Muscle of arm (tissue), 14 donors: Measurements from ENCODE around the gene SAMD1. TPM values are rescaled to one million over a fixed set of nuclear protein-coding genes. Genes with fewer than 3 reads are reported as not detected.

Experiments
- DNase-seq: peaks from one replicate; pipeline ENCODE4 v3.0.0-alpha.2; 2013
- long read RNA-seq, 11 donors: transcript quantifications; one replicate each; lab custom pipeline, GENCODE V29; 2026
- polyA plus RNA-seq, 12 donors: library from polyadenylated mRNA; unstranded; fragments of 120-200 nt; gene quantifications; one replicate each; pipeline ENCODE4 v1.2.1, GENCODE V29; 2013; ENCODE audit not compliant: insufficient read length in 12 of 12

The SAMD1 gene
- 10 to 100 TPM in 11 of 12 donors, not detected in 1; 24.7 to 61.1 (median 39.3) TPM for polyA plus RNA-seq
- long read RNA-seq, donor 1, transcript SAMD1-202 (5 exons, 2,164 nt), result major isoform, 15 of 22 reads
- long read RNA-seq, donor 1, partial matches to known transcripts, result 6 of 22 reads
- long read RNA-seq, donor 1, other reads (novel, unspliced or antisense), result 0 of 22 reads
- long read RNA-seq, donor 2, transcript SAMD1-202 (5 exons, 2,164 nt), result major isoform, 13 of 14 reads
- long read RNA-seq, donor 2, partial matches to known transcripts, result 0 of 14 reads
- long read RNA-seq, donor 2, other reads (novel, unspliced or antisense), result 0 of 14 reads
- long read RNA-seq, donor 3, transcript SAMD1-202 (5 exons, 2,164 nt), result major isoform, 9 of 9 reads
- long read RNA-seq, donor 3, partial matches to known transcripts, result 0 of 9 reads
- long read RNA-seq, donor 3, other reads (novel, unspliced or antisense), result 0 of 9 reads
- long read RNA-seq, donor 4, transcript SAMD1-202 (5 exons, 2,164 nt), result major isoform, 6 of 6 reads
- long read RNA-seq, donor 4, partial matches to known transcripts, result 0 of 6 reads
- long read RNA-seq, donor 4, other reads (novel, unspliced or antisense), result 0 of 6 reads
- long read RNA-seq, donor 5, transcript SAMD1-202 (5 exons, 2,164 nt), result major isoform, 22 of 29 reads
- long read RNA-seq, donor 5, partial matches to known transcripts, result 0 of 29 reads
- long read RNA-seq, donor 5, other reads (novel, unspliced or antisense), result 7 of 29 reads
- long read RNA-seq, donor 6, partial matches to known transcripts, result 0 of 4 reads
- long read RNA-seq, donor 6, other reads (novel, unspliced or antisense), result 0 of 4 reads
- long read RNA-seq, donor 7, transcript SAMD1-202 (5 exons, 2,164 nt), result major isoform, 6 of 7 reads
- long read RNA-seq, donor 7, partial matches to known transcripts, result 0 of 7 reads
- long read RNA-seq, donor 7, other reads (novel, unspliced or antisense), result 0 of 7 reads
- long read RNA-seq, donor 8, transcript SAMD1-202 (5 exons, 2,164 nt), result major isoform, 32 of 32 reads
- long read RNA-seq, donor 8, partial matches to known transcripts, result 0 of 32 reads
- long read RNA-seq, donor 8, other reads (novel, unspliced or antisense), result 0 of 32 reads
- long read RNA-seq, donor 9, transcript SAMD1-202 (5 exons, 2,164 nt), result major isoform, 9 of 9 reads
- long read RNA-seq, donor 9, partial matches to known transcripts, result 0 of 9 reads
- long read RNA-seq, donor 9, other reads (novel, unspliced or antisense), result 0 of 9 reads
- long read RNA-seq, donor 10, transcript SAMD1-202 (5 exons, 2,164 nt), result major isoform, 7 of 7 reads
- long read RNA-seq, donor 10, partial matches to known transcripts, result 0 of 7 reads
- long read RNA-seq, donor 10, other reads (novel, unspliced or antisense), result 0 of 7 reads
- long read RNA-seq, donor 11, transcript SAMD1-202 (5 exons, 2,164 nt), result major isoform, 12 of 13 reads
- long read RNA-seq, donor 11, partial matches to known transcripts, result 0 of 13 reads
- long read RNA-seq, donor 11, other reads (novel, unspliced or antisense), result 0 of 13 reads

DNA sequence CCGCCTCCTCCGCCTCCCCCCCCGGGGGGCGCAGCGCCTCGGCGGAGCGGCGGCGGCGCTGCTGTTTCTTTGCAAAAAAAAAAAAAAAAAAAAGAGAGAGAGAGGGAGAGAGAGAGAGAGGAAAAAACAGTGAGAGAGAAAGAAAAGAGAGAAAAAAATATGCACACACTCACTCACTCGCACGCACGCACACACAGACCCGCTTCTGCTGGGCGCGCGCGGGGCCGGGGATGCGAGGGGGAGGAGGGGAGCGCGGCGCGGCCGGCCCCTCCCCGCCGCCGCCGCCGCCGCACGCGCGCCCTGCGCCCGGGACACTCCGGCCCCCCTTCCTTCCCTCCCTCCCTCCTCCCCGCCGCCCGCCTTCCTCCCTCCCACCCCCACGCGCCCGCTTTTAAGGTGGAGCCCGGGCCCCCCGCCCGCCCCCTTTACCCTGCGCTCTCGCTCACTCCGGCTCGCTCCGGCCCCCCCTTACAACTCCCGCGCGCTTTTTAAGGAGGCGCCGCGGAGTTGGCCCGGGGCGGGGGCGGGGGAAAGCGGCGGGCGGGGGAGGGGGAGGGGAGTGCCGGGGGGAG, at the start of gene SAMD1:
TSS of gene SAMD1 (minus strand) at position 243 of the 572 bp plus-strand sequence.
- DNase-seq, result peak; percentile 91

GRCh38 chr19:14139944-14140343, 49.4 kb upstream of the SAMD1 start:
- DNase-seq, result no peak

GRCh38 chr19:14138576-14139265, 48.2 kb upstream of the SAMD1 start:
- no peak for DNase-seq

DNA sequence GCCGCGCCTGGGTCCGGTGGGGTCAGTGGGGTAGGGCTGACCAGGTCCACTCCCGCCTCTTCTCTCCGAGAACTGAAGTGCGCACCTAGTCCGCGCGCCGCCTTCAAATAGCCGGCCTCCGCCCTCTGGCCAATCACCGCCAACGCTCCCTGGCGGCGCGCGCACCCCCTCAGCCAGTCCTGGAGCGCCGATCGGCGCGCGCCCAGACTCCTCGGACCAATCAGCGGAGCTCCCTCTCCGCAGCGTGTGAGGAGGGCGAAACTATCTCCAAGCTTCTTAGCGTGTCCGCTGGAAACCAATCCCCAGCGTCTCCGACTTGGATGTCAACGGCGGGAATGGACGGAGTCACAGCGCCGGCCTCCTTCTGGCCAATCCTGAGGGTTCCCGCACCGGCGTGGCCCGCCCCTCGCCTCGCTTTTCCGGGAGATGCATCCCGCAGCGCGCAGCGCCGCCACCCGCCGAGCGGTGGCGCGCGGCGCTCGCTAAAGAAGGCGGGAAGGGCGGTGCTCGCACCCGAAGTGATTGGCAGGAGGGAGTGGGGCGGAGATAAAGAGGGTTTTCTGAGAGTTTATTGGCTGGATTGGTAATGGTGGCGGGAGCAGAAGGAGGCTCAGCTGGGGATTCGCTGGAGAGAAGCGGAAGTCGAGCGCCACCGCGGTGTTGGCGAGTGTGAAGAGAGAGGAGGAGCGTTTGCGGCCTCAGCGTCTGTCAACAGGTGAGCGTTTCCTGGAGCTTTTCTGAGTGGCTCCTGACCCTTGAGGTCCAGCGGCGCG, 46.1 kb upstream of the SAMD1 start, which contains the start of gene ASF1B:
TSS of gene ASF1B (minus strand) at position 81 of the 773 bp plus-strand sequence. CDS start 133 bp downstream, outside the sequence.
- DNase-seq, result peak; percentile 99

DNA sequence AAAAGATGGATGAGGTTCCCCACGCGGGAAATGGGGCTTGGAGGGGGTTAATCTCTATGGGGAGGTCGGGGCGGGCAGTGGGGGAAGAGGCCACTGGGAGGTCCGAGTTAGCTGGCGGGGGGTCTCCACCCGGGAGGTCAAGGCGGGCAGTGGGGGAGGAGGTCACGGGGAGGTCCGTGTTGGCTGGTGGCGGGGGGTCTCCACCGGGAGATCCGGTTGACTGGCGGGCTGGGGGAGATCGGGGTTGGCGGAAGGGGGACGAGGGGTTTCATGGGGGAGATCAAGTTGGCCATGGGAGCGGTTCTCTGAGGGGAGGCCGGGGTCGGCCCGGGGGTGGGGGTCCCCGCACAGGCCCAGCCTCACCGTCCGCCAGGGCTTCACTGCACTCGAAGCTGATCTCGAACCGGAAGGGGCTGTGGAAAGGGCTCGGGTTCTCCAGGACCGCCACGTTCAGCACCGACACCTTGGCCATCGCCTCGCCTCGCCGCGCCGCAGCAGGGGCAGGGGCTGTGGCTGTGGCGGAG, 45.5 kb upstream of the SAMD1 start:
- no peak for DNase-seq

DNA sequence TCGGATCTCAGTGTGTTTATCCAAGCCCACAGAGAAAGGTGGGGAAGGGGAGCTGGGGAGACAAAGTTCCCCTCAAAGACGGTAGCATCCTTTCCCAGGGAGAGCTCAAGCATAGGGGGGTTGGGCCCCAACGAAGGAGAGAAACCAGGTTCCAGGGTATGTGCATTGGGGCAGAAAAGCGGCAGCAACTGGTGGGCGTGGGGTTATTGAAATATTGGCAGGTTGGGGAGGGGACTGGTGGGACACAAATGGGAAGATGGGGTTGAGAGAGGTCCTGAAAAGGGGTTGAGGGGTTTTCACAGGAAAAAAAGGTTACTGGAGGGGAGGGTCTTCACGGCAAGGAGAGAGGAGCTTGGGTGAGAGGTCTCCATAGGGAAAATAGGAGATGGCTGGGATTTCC, 44.8 kb upstream of the SAMD1 start:
- DNase-seq, result no peak

DNA sequence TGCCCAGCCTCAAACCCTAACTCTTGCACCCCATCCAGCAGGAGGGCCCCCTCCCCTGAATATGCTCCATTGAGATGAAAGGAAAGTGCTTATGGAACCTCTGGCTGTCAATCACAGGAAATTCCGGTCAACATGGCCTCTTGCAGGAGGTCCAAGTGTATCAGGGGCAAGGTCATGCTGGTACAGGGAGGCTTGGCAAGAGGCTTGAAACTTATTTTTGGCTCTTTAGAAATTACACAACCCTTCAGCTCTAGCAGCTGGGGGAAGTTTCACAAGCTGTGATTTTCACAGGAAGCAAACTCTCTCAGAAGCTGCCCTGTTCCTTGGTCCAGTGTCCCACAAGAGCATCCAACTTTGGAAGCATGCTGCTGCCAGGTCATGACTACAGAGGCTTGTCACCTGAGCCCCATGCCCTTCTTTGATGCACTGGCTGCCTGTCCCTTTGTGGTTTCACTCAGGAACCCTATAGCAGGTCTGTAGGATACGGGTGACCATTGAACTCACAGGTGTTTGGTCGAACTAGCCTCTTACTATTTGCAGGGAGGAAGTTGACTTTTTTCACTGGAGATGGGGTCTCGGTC, 37.5 kb upstream of the SAMD1 start:
- DNase-seq, result no peak

- DNase-seq, result no peak
Measured at GRCh38 chr19:14127176-14127575, 36.6 kb upstream of the SAMD1 start.

- DNase-seq, result no peak
Measured at GRCh38 chr19:14122924-14123323, 32.4 kb upstream of the SAMD1 start.

DNA sequence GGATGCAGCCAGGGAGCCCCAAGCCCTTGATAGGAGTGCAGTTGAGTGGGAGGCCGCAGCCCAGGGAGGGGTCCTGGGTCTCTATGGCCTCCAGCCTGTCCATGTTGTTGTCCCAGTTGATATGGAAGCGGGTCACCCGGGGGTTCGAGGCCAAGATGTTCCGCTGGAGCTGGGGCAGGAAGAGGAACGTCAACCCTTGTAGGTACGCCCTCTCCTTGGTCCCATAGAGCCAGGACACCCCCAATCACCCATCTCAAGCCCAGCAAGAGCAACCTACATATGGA, 29.9 kb upstream of the SAMD1 start:
- no peak for DNase-seq

DNA sequence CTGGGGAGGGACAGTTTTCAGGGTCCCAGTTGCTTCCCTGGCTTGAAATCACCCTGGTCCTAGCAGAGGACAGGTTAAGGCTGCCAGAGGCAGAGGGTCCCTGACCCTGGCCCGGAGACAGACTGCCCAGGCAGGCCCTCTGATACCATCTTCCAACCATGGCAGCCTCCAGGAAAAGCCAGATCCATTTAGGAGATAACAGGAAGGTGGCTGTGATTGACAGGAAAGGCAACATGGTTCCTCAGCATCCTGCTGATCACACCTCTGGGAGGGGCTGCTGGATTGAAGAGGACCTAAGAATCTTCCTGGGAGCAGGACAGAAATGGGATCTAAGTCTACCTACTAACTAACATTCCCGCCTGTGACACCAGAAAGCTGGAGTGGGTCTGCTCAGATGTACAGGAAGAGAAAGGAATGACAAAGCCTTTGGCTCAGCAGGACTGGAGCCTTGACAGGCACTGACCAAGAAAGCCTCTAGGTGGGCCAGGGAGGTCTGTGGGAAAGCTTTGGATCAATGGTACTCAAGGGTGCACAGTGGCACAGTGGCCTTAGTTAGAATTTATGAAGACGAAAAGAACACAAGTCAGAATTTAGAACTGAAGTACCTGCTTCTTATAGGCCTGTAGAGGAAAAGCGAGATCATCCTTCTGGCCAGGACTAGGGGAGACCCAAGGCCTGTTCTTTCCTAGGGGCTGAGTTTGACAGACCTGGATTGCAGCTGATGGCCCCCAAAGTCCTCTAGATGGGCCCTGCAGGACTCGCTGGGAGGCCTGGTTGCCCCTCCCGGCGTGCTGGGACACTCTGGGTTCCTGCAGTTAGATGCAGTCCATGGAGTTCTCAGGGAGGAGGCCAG, 29.3 kb upstream of the SAMD1 start:
- no peak for DNase-seq

- no peak for DNase-seq
Measured at GRCh38 chr19:14119146-14119545, 28.6 kb upstream of the SAMD1 start.

DNA sequence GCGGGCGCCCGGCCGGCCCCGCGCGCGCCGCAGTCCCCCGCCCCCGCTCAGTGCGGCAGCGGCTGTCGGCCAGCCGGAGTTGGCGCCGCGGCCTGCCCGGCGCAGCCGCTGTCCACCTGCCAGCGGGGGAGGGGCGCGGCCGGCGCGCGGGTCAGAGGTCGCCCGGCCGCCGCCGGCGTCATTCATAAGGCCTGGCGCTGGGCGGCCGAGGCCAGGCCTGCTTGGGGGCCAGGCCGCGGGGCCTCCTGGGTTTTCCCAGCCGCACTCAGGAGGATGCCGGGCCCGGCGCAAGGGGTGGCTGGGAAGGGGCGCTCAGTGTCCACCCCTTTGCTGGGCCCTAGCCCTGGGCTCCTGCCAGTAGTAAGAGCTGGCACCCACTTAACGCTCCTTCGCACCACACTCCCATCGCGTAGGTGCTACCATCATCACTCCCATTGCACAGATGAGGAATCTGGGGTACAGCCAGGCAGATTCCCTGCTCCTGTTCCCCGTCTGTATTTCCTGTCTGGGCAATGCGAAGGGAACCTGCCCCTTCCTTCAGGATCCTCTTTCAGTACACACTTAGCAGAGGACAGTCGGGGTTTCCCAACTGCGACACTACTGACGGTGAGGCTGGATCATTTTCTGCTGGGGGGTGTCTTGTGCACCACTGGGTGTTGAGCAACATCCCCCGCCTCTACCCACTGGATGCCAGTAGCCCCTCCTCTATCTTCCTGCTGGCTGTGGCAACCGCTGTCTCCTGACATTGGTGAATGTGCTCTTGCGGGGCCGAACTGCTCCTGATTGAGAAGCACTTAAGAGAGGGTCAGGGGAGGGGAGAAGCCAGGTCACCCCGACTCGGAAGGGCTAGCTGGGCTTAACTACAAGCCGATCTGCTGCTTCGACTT, 27.9 kb upstream of the SAMD1 start:
- DNase-seq, result peak; percentile 65

- peak; percentile 98 for DNase-seq
Measured at GRCh38 chr19:14117668-14118164, 27.2 kb upstream of the SAMD1 start, which contains the start of gene PRKACA. Gene PRKACA (minus strand): TSS chr19:14117762. CDS start chr19:14117547, 215 bp downstream.

DNA sequence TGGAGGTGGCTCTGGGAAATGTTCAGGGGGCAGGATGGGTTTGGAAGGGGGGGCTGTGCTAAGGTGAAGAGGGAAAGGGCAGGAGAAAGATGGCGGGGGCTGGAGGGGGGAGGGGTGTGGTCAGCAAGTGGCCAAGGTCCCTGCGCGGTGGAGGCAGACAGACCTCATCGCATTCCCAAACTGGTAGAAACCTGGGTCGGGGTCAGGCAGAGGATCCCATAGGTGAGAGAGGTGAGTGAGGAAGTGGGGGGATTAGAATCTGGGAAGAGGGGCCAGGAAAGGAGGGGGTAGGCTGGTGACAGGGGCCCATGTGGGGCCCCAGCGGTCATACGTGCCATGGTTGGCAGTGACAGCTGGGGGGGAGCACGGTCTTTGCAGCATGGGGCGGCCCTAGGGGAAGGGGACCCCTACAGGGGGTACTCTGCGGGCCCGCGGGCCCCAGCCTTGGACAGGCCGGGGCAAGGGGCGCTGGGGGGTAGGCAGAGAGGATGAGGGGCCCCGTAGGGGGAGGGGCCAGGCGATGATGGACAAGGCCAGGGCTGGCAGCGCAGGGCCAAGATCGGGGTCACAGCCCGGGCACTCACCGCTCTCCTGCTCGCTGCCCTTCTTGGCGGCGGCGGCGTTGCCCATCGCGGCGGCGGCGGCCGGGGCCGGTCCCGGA, 26.5 kb upstream of the SAMD1 start:
- no peak for DNase-seq

- DNase-seq, result no peak
Measured at GRCh38 chr19:14116525-14116917, 26.0 kb upstream of the SAMD1 start.
